Measurements from ENCODE around the gene ZNF891. TPM values are rescaled to one million over a fixed set of nuclear protein-coding genes. Genes with fewer than 3 reads are reported as not detected.

ZNF891 gene
- total and polyA plus RNA-seq, 2 of the 8 experiments (the other 6 are each of a cell fraction or from before 2014, with no cell fraction given), result 1.3 to 3.1 TPM

DNA sequence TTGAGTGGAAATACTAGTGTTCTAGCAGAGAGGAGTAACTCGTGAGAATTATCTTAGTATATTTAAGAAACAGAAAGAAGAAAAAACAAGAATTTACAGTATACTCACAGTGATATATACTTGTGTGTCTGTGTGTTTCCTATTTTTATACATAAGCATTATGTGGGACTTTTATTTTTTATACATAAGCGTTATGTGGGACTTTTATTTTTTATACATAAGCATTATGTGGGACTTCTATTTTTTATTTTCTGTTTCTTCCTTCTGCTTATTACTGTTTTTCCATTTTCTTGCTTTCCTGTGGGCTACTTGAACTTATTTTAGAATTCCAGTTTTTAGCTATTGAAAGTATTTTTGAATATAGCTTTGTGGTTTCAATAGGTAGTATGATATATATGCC is 56.2 kb downstream of the ZNF891 start:
- Histone ChIP-seq H2BK20ac (ENCODE audit: low read length) (no peak overlapping the region), H3K4ac (replicated peaks; ENCODE audit: insufficient read length, low read depth, low read length) (no peak overlapping the region), H3K56ac (replicated peaks; ENCODE audit: insufficient read length, low read depth, low read length) (no peak overlapping the region), H4K5ac (ENCODE audit: insufficient read length, low read depth, low read length) (no peak overlapping the region), H2BK120ac (replicated peaks; ENCODE audit: low read depth, low read length) (no peak overlapping the region), H4K91ac (replicated peaks; ENCODE audit: insufficient read length, low read length) (no peak overlapping the region), H3K4me1 (replicated peaks in 1 of 4; ENCODE audit: control insufficient read depth in 3 of 4, insufficient read depth in 4 of 4, low read length in 3 of 4) (no peaks in the 10 kb centered on the region), H3K79me1 (ENCODE audit: low read depth, low read length) (no peaks in the 10 kb centered on the region), H3K14ac (ENCODE audit: insufficient read length) (no peak overlapping the region), H4K20me1 (replicated peaks in 1 of 2; ENCODE audit: control insufficient read depth in 1 of 2, insufficient read depth in 2 of 2, low read length in 2 of 2) (no peaks in the 10 kb centered on the region), H3K4me3 (ENCODE audit: extremely low read depth in 1 of 4, insufficient read depth in 2 of 4, low read depth in 3 of 4, low read length in 4 of 4) (no peak overlapping the region), H2BK15ac (ENCODE audit: low read length) (no peak overlapping the region), H3K9ac (replicated peaks in 1 of 4; ENCODE audit: extremely low read depth in 1 of 4, low read depth in 3 of 4, low read length in 3 of 4) (no peak overlapping the region), H4K8ac (ENCODE audit: extremely low read depth, insufficient read depth, low read length) (no peak overlapping the region), H3K27ac (ENCODE audit: low read depth, low read length) (no peak overlapping the region), H2BK12ac (ENCODE audit: low read depth, low read length) (no peak overlapping the region), H3K27me3 (replicated peaks in 1 of 4; ENCODE audit: control insufficient read depth in 3 of 4, extremely low read depth in 1 of 4, insufficient read depth in 3 of 4, low read length in 3 of 4) (no peaks in the 10 kb centered on the region), H3K9me3 (ENCODE audit: insufficient read depth in 2 of 2, low read depth in 1 of 2, low read length in 1 of 2) (peaks cover 58 to 71% of the 10 kb centered on the region in 2 experiments), H3K79me2 (ENCODE audit: control insufficient read depth in 1 of 2, insufficient read depth in 2 of 2, low read length in 2 of 2) (no peaks in the 10 kb centered on the region), H2BK5ac (ENCODE audit: low read depth, low read length) (no peak overlapping the region), H2AK5ac (ENCODE audit: low read depth, low read length) (no peak overlapping the region), H3K4me2 (ENCODE audit: insufficient read depth in 1 of 2, low read depth in 2 of 2, low read length in 2 of 2) (no peak overlapping the region), H3K23me2 (ENCODE audit: low read depth, low read length) (no peaks in the 10 kb centered on the region), H3K36me3 (ENCODE audit: control insufficient read depth in 2 of 4, insufficient read depth in 4 of 4, low read length in 3 of 4) (no peaks in the 10 kb centered on the region), H3K18ac (ENCODE audit: extremely low read depth, low read length) (no peak overlapping the region), H2AFZ (ENCODE audit: low read length) (no peak overlapping the region), H3K23ac (ENCODE audit: insufficient read length) (no peak overlapping the region)
- DNase-seq (ENCODE audit: low read depth in 1 of 2, low spot score in 2 of 2) (no peak), FAIRE-seq (no peak)
- 81% methylated on average over 2 of the region's 2 CpGs; no CpG with 5 or more reads in 1 of the 2 experiments for WGBS, 2 experiments (ENCODE audit: extremely low coverage in 1 of 2, insufficient coverage in 1 of 2, insufficient read length in 1 of 2, insufficient replicate concordance in 2 of 2, low coverage in 1 of 2, low lambda C conversion rate in 2 of 2, missing lambda C conversion rate in 1 of 2)
- TF ChIP-seq SRF (IDR thresholded peaks at IDR 0.05; ENCODE audit: low read depth, low read length) (no peak), CHD1 (IDR thresholded peaks at IDR 0.05; ENCODE audit: low read depth, low read length) (no peak), TCF12 (IDR thresholded peaks at IDR 0.05; ENCODE audit: low read depth, low read length) (no peak), SIRT6 (IDR thresholded peaks at IDR 0.05; ENCODE audit: low read length) (no peak), CBX5 (IDR thresholded peaks at IDR 0.05; ENCODE audit: low read depth, low read length) (no peak), KDM4A (IDR thresholded peaks at IDR 0.05; ENCODE audit: low read depth, low read length, severe bottlenecking) (no peak), ZNF274 (IDR thresholded peaks at IDR 0.05; ENCODE audit: borderline replicate concordance, extremely low read depth, low read length) (no peak), BACH1 (IDR thresholded peaks at IDR 0.05; ENCODE audit: low read length) (no peak), TAF7 (optimal IDR thresholded peaks at IDR 0.05; ENCODE audit: borderline replicate concordance, low read depth, low read length) (no peak), SAP30 (IDR thresholded peaks at IDR 0.05; ENCODE audit: insufficient read depth, insufficient replicate concordance, low read length) (no peak), RFX5 (IDR thresholded peaks at IDR 0.05; ENCODE audit: borderline replicate concordance, low read depth, low read length) (no peak)
- TF ChIP-seq, protein P1, sequence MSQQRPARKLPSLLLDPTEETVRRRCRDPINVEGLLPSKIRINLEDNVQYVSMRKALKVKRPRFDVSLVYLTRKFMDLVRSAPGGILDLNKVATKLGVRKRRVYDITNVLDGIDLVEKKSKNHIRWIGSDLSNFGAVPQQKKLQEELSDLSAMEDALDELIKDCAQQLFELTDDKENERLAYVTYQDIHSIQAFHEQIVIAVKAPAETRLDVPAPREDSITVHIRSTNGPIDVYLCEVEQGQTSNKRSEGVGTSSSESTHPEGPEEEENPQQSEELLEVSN (IDR thresholded peaks at IDR 0.05), result no peak
- ChIA-PET POLR2A (ENCODE audit: partially characterized antibody) (no interaction called here), CTCF (ENCODE audit: partially characterized antibody) (no interaction called here)
